HAP-1 (cell line): Measurements from ENCODE around the gene MAN1C1.

Experiments used
- DNase-seq, 2 experiments: peaks; one replicate each; pipeline ENCODE4 v3.0.0-alpha.2; 2016 to 2020; ENCODE audit warnings: low spot score in 2 of 2
- H3K27me3 ChIP-seq: fragments of 250-450 bp; sonication (Bioruptor Pico); 2 replicates; pipeline ENCODE4 v1.5.1; 2020; ENCODE audit warnings: low read depth, mild to moderate bottlenecking, moderate library complexity
- H3K36me3 ChIP-seq: fragments of 250-450 bp; sonication (Bioruptor Pico); replicated peaks from 2 replicates; pipeline ENCODE4 v1.5.1; 2020; ENCODE audit warnings: mild to moderate bottlenecking
- H3K4me1 ChIP-seq: fragments of 250-450 bp; sonication (Bioruptor Pico); 2 replicates; pipeline ENCODE4 v1.5.1; 2020; ENCODE audit warnings: mild to moderate bottlenecking
- H3K4me3 ChIP-seq: fragments of 250-450 bp; sonication (Bioruptor Pico); 2 replicates; pipeline ENCODE4 v1.5.1; 2020; ENCODE audit warnings: mild to moderate bottlenecking, moderate library complexity
- H3K9me3 ChIP-seq: fragments of 250-450 bp; sonication (Bioruptor Pico); 2 replicates; pipeline ENCODE4 v1.5.1; 2020; ENCODE audit warnings: mild to moderate bottlenecking, moderate library complexity
- in situ Hi-C: fragments of 300-500 bp; cut with MboI; formaldehyde crosslinking; loops from 3 replicates; pipeline ENCODE4 v1.14.3; 2020; ENCODE audit warnings: low sequenced_read_pairs, inconsistent platforms, mixed read lengths

The MAN1C1 gene

GRCh38 chr1:25779894-25780293, 163.3 kb downstream of the MAN1C1 start:
- peaks cover 14% of the 10 kb centered on the region for H3K4me1 ChIP-seq
- in situ Hi-C loops = no loop called here
- no peak for DNase-seq

GRCh38 chr1:25780318-25781129, 163.9 kb downstream of the MAN1C1 start:
- no peaks in the 10 kb centered on the region for H3K36me3 ChIP-seq
- peaks cover 14% of the 10 kb centered on the region for H3K4me1 ChIP-seq
- in situ Hi-C loops = no loop called here
- H3K4me3 ChIP-seq = no peak overlapping the region
- no peaks in the 10 kb centered on the region for H3K27me3 ChIP-seq
- DNase-seq = peak; percentile 73 to 75
- H3K9me3 ChIP-seq = no peaks in the 10 kb centered on the region

More at GRCh38 chr1:25779894-25780293, 163.3 kb downstream of the MAN1C1 start:
- Histone ChIP-seq H3K4me3 (no peak overlapping the region), H3K36me3 (no peaks in the 10 kb centered on the region), H3K27me3 (no peaks in the 10 kb centered on the region), H3K9me3 (no peaks in the 10 kb centered on the region)

GRCh38 chr1:25781130-25781433, 164.5 kb downstream of the MAN1C1 start:
- H3K4me1 ChIP-seq = peaks cover 14% of the 10 kb centered on the region
- H3K9me3 ChIP-seq = no peaks in the 10 kb centered on the region
- DNase-seq = no peak
- no peak overlapping the region for H3K4me3 ChIP-seq
- H3K27me3 ChIP-seq = no peaks in the 10 kb centered on the region
- H3K36me3 ChIP-seq = no peaks in the 10 kb centered on the region
- in situ Hi-C loops = no loop called here

- Histone ChIP-seq H3K36me3 (no peaks in the 10 kb centered on the region), H3K9me3 (no peaks in the 10 kb centered on the region), H3K4me3 (no peak overlapping the region), H3K27me3 (no peaks in the 10 kb centered on the region), H3K4me1 (peaks cover 14% of the 10 kb centered on the region)
- in situ Hi-C loops = no loop called here
- DNase-seq = no peak
These were observed 166.1 kb downstream of the MAN1C1 start for GRCh38 chr1:25782608-25783201.

GRCh38 chr1:25784575-25785051, 168.0 kb downstream of the MAN1C1 start:
- H3K27me3 ChIP-seq = no peaks in the 10 kb centered on the region
- no peak for DNase-seq
- peaks cover 12% of the 10 kb centered on the region for H3K4me1 ChIP-seq
- in situ Hi-C loops = no loop called here
- H3K36me3 ChIP-seq = no peaks in the 10 kb centered on the region
- H3K4me3 ChIP-seq = no peak overlapping the region
- H3K9me3 ChIP-seq = no peaks in the 10 kb centered on the region

GRCh38 chr1:25785333-25786067, 168.9 kb downstream of the MAN1C1 start:
- DNase-seq = no peak
- H3K36me3 ChIP-seq = no peaks in the 10 kb centered on the region
- peaks cover 3% of the 10 kb centered on the region for H3K4me1 ChIP-seq
- no peaks in the 10 kb centered on the region for H3K27me3 ChIP-seq
- no peak overlapping the region for H3K4me3 ChIP-seq
- in situ Hi-C loops = no loop called here
- H3K9me3 ChIP-seq = no peaks in the 10 kb centered on the region

- in situ Hi-C loops = no loop called here
- Histone ChIP-seq H3K36me3 (no peaks in the 10 kb centered on the region), H3K4me3 (no peak overlapping the region), H3K27me3 (no peaks in the 10 kb centered on the region), H3K9me3 (no peaks in the 10 kb centered on the region), H3K4me1 (no peaks in the 10 kb centered on the region)
- DNase-seq = no peak
These were observed 170.5 kb downstream of the MAN1C1 start for GRCh38 chr1:25786887-25787759.

- DNase-seq = no peak
- in situ Hi-C loops = no loop called here
These were observed 171.2 kb downstream of the MAN1C1 start for GRCh38 chr1:25787760-25788166.

GRCh38 chr1:25790472-25790871, 173.9 kb downstream of the MAN1C1 start:
- in situ Hi-C loops = loop anchor here (5.0 kb wide), 1 partner anchor 168 kb away; no protein-coding TSS in a partner anchor
- no peaks in the 10 kb centered on the region for H3K27me3 ChIP-seq

More at GRCh38 chr1:25787760-25788166, 171.2 kb downstream of the MAN1C1 start:
- Histone ChIP-seq H3K9me3 (no peaks in the 10 kb centered on the region), H3K4me1 (no peaks in the 10 kb centered on the region), H3K4me3 (no peak overlapping the region), H3K36me3 (no peaks in the 10 kb centered on the region), H3K27me3 (no peaks in the 10 kb centered on the region)

GRCh38 chr1:25792115-25792514, 175.5 kb downstream of the MAN1C1 start:
- DNase-seq = no peak
- no peak overlapping the region for H3K4me3 ChIP-seq
- in situ Hi-C loops = loop anchor here (5.0 kb wide), 1 partner anchor 170 kb away; no protein-coding TSS in a partner anchor
- H3K36me3 ChIP-seq = no peaks in the 10 kb centered on the region
- H3K9me3 ChIP-seq = no peaks in the 10 kb centered on the region
- H3K27me3 ChIP-seq = no peaks in the 10 kb centered on the region
- H3K4me1 ChIP-seq = no peaks in the 10 kb centered on the region

More at GRCh38 chr1:25790472-25790871, 173.9 kb downstream of the MAN1C1 start:
- H3K9me3 ChIP-seq = no peaks in the 10 kb centered on the region
- H3K36me3 ChIP-seq = no peaks in the 10 kb centered on the region
- DNase-seq = no peak
- no peaks in the 10 kb centered on the region for H3K4me1 ChIP-seq
- H3K4me3 ChIP-seq = no peak overlapping the region

- no peak for DNase-seq
- Histone ChIP-seq H3K36me3 (no peaks in the 10 kb centered on the region), H3K4me3 (no peak overlapping the region), H3K9me3 (no peaks in the 10 kb centered on the region), H3K27me3 (no peaks in the 10 kb centered on the region), H3K4me1 (no peaks in the 10 kb centered on the region)
- in situ Hi-C loops = loop anchor here (5.0 kb wide), 1 partner anchor 171 kb away; no protein-coding TSS in a partner anchor
These were observed 177.1 kb downstream of the MAN1C1 start for GRCh38 chr1:25793585-25794170.

- Histone ChIP-seq H3K36me3 (no peaks in the 10 kb centered on the region), H3K4me1 (no peaks in the 10 kb centered on the region; the same call in 1 of the 2 replicates), H3K4me3 (no peak overlapping the region), H3K9me3 (no peaks in the 10 kb centered on the region), H3K27me3 (no peaks in the 10 kb centered on the region)
- in situ Hi-C loops = loop anchor here (5.0 kb wide), 1 partner anchor 172 kb away; no protein-coding TSS in a partner anchor
- no peak for DNase-seq
These were observed 177.7 kb downstream of the MAN1C1 start for GRCh38 chr1:25794325-25794724.

- H3K4me3 ChIP-seq = no peak overlapping the region
- H3K4me1 ChIP-seq = peaks cover 4% of the 10 kb centered on the region
- no peaks in the 10 kb centered on the region for H3K27me3 ChIP-seq
- H3K9me3 ChIP-seq = no peaks in the 10 kb centered on the region
- in situ Hi-C loops = no loop called here
- DNase-seq = no peak
- no peaks in the 10 kb centered on the region for H3K36me3 ChIP-seq
These were observed 178.6 kb downstream of the MAN1C1 start for GRCh38 chr1:25795211-25795610.
